KOPT-K1 (cell line): ENCODE measurements around the gene FAM47E.
"Not testable (repeated sequence)": the region's sequence is repeated elsewhere in the genome, so short reads cannot be mapped to it uniquely, and the experiment has no call there.

Experiments used
- H3K27ac ChIP-seq: fragments of 200-600 bp; sonication (generic); 2 replicates; pipeline ENCODE4 v1.5.1; 2016; ENCODE audit warnings: antibody characterized with exemption, mild to moderate bottlenecking, low read depth, low read length; ENCODE audit not compliant: poor library complexity, severe bottlenecking
- H3K36me3 ChIP-seq: fragments of 200-600 bp; sonication (generic); 2 replicates; pipeline ENCODE4 v1.5.1; 2017; ENCODE audit warnings: antibody characterized with exemption, mild to moderate bottlenecking, low read length, moderate library complexity; ENCODE audit not compliant: insufficient read depth
- H3K9me3 ChIP-seq: fragments of 200-600 bp; sonication (generic); 2 replicates; pipeline ENCODE4 v1.5.1; 2017; ENCODE audit warnings: antibody characterized with exemption, low read length, mild to moderate bottlenecking; ENCODE audit not compliant: insufficient read depth, poor library complexity, severe bottlenecking

FAM47E gene

GRCh38 chr4:76272073-76272472 lies 20.6 kb downstream of the FAM47E start:
- H3K36me3 ChIP-seq, result no peaks in the 10 kb centered on the region
- no peak overlapping the region for H3K27ac ChIP-seq
- H3K9me3 ChIP-seq, result no peaks in the 10 kb centered on the region

GRCh38 chr4:76272582-76272981 lies 21.1 kb downstream of the FAM47E start:
- Histone ChIP-seq H3K9me3 (no peaks in the 10 kb centered on the region), H3K27ac (no peak overlapping the region), H3K36me3 (no peaks in the 10 kb centered on the region)

- H3K27ac ChIP-seq, result no peak overlapping the region
Measured at GRCh38 chr4:76272999-76273398, 21.5 kb downstream of the FAM47E start.

GRCh38 chr4:76275486-76276124 lies 24.1 kb downstream of the FAM47E start:
- Histone ChIP-seq H3K9me3 (no peaks in the 10 kb centered on the region), H3K36me3 (no peaks in the 10 kb centered on the region), H3K27ac (no peak overlapping the region)

More at GRCh38 chr4:76272999-76273398, 21.5 kb downstream of the FAM47E start:
- no peaks in the 10 kb centered on the region for H3K9me3 ChIP-seq
- H3K36me3 ChIP-seq, result no peaks in the 10 kb centered on the region

- Histone ChIP-seq H3K9me3 (no peaks in the 10 kb centered on the region), H3K27ac (no peak overlapping the region), H3K36me3 (no peaks in the 10 kb centered on the region)
Measured at GRCh38 chr4:76276813-76277212, 25.3 kb downstream of the FAM47E start.

GRCh38 chr4:76277667-76278066 lies 26.1 kb downstream of the FAM47E start:
- Histone ChIP-seq H3K27ac (no peak overlapping the region), H3K9me3 (no peaks in the 10 kb centered on the region), H3K36me3 (no peaks in the 10 kb centered on the region)

GRCh38 chr4:76278583-76278982 lies 27.1 kb downstream of the FAM47E start:
- Histone ChIP-seq H3K9me3 (no peaks in the 10 kb centered on the region), H3K36me3 (no peaks in the 10 kb centered on the region), H3K27ac (no peak overlapping the region)

GRCh38 chr4:76279462-76279861 lies 27.9 kb downstream of the FAM47E start:
- no peak overlapping the region for H3K27ac ChIP-seq
- H3K36me3 ChIP-seq, result no peaks in the 10 kb centered on the region
- H3K9me3 ChIP-seq, result no peaks in the 10 kb centered on the region

- H3K36me3 ChIP-seq, result no peaks in the 10 kb centered on the region
- no peaks in the 10 kb centered on the region for H3K9me3 ChIP-seq
- H3K27ac ChIP-seq, result no peak overlapping the region
Measured at GRCh38 chr4:76280488-76281441, 29.2 kb downstream of the FAM47E start.

- not testable (repeated sequence) for H3K27ac ChIP-seq, H3K36me3 ChIP-seq, H3K9me3 ChIP-seq
Measured at GRCh38 chr4:76281594-76281993, 30.1 kb downstream of the FAM47E start.

GRCh38 chr4:76282941-76283689 lies 31.6 kb downstream of the FAM47E start:
- Histone ChIP-seq H3K9me3 (no peaks in the 10 kb centered on the region), H3K27ac (no peak overlapping the region), H3K36me3 (no peaks in the 10 kb centered on the region)

- H3K9me3 ChIP-seq, result no peaks in the 10 kb centered on the region
- H3K36me3 ChIP-seq, result no peaks in the 10 kb centered on the region
- H3K27ac ChIP-seq, result no peak overlapping the region
Measured at GRCh38 chr4:76283900-76284299, 32.4 kb downstream of the FAM47E start.

- not testable (repeated sequence) for H3K27ac ChIP-seq, H3K9me3 ChIP-seq, H3K36me3 ChIP-seq
Measured at GRCh38 chr4:76287811-76288210, 36.3 kb downstream of the FAM47E start.

- Histone ChIP-seq H3K27ac (no peak overlapping the region), H3K36me3 (no peaks in the 10 kb centered on the region), H3K9me3 (peaks cover 19% of the 10 kb centered on the region)
Measured at GRCh38 chr4:76292730-76293129, 41.2 kb downstream of the FAM47E start.

- Histone ChIP-seq H3K9me3 (peaks cover 29% of the 10 kb centered on the region), H3K27ac (no peak overlapping the region)
Measured at GRCh38 chr4:76293772-76294171, 42.3 kb downstream of the FAM47E start.

More at GRCh38 chr4:76293772-76294171, 42.3 kb downstream of the FAM47E start:
- no peaks in the 10 kb centered on the region for H3K36me3 ChIP-seq
